ENCODE data around the gene HIF1A.

HIF1A gene

GRCh38 chr14:61672796-61673195, 22.5 kb upstream of the HIF1A start:
- no peak overlapping the region for H3K4me3 ChIP-seq (ENCODE audit: low read depth, low read length)
- TF ChIP-seq, protein P1, sequence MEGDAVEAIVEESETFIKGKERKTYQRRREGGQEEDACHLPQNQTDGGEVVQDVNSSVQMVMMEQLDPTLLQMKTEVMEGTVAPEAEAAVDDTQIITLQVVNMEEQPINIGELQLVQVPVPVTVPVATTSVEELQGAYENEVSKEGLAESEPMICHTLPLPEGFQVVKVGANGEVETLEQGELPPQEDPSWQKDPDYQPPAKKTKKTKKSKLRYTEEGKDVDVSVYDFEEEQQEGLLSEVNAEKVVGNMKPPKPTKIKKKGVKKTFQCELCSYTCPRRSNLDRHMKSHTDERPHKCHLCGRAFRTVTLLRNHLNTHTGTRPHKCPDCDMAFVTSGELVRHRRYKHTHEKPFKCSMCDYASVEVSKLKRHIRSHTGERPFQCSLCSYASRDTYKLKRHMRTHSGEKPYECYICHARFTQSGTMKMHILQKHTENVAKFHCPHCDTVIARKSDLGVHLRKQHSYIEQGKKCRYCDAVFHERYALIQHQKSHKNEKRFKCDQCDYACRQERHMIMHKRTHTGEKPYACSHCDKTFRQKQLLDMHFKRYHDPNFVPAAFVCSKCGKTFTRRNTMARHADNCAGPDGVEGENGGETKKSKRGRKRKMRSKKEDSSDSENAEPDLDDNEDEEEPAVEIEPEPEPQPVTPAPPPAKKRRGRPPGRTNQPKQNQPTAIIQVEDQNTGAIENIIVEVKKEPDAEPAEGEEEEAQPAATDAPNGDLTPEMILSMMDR (IDR thresholded peaks at IDR 0.05; ENCODE audit: low read depth, low read length): no peak

- TF ChIP-seq, protein P1 (IDR thresholded peaks at IDR 0.05; ENCODE audit: low read depth, low read length): no peak
- H3K4me3 ChIP-seq (ENCODE audit: low read depth, low read length): no peak overlapping the region
Measured at GRCh38 chr14:61673305-61673704, 22.0 kb upstream of the HIF1A start.

- TF ChIP-seq, protein P1 (IDR thresholded peaks at IDR 0.05; ENCODE audit: low read depth, low read length): no peak
- H3K4me3 ChIP-seq (ENCODE audit: low read depth, low read length): no peak overlapping the region
Measured at GRCh38 chr14:61675291-61675690, 20.0 kb upstream of the HIF1A start.

- H3K4me3 ChIP-seq (ENCODE audit: low read depth, low read length): no peak overlapping the region
- TF ChIP-seq, protein P1 (IDR thresholded peaks at IDR 0.05; ENCODE audit: low read depth, low read length): no peak
Measured at GRCh38 chr14:61677479-61677878, 17.8 kb upstream of the HIF1A start.

GRCh38 chr14:61678975-61679374, 16.3 kb upstream of the HIF1A start:
- no peak overlapping the region for H3K4me3 ChIP-seq (ENCODE audit: low read depth, low read length)
- TF ChIP-seq, protein P1 (IDR thresholded peaks at IDR 0.05; ENCODE audit: low read depth, low read length): no peak

DNA sequence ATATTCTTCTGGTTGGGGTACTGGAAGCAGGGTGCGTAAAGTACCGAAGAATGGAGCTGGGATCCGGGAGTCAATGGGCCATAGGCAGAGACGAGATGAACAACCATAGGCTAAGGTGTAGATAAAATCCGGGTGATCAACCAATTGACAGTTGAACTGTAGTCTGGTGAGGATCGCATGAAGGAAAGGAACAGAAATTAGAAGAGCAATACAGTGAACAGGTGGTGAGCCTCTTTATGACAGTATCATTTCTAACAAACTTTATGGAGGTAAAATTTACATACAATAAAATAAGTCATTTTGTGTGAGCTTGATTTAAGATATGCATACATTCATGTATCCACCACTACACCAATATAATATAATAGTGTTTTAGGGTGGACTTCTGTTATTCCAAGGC, 13.9 kb upstream of the HIF1A start:
- TF ChIP-seq, protein P1 (IDR thresholded peaks at IDR 0.05; ENCODE audit: low read depth, low read length): no peak
- H3K4me3 ChIP-seq (ENCODE audit: low read depth, low read length): no peak overlapping the region

DNA sequence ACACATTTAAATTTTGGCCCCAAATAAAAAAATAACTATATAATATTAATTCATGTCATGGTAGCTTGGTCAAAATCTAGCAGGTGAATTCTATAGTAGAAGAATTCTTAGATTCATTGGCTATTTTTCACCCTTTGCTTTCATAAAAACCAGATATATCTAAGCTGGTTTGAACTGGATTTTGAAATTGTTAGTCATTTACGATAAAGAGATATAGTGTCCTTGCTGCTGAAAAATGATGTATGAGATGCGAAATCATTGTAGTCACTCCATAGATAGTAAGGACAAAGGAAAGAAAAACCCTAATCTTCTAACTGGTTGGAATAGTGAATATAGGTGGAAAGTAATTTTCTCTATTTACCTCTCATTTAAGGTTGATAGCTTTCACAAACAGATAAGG, 12.2 kb upstream of the HIF1A start:
- TF ChIP-seq, protein P1 (IDR thresholded peaks at IDR 0.05; ENCODE audit: low read depth, low read length): no peak
- no peak overlapping the region for H3K4me3 ChIP-seq (ENCODE audit: low read depth, low read length)
